Astrocyte (in vitro differentiated cells and primary cell): Measurements from ENCODE around the gene PPP6C. TPM values are rescaled to one million over a fixed set of nuclear protein-coding genes. Genes with fewer than 3 reads are reported as not detected.

Experiments
- DNase-seq: peaks from one replicate; pipeline ENCODE4 v3.0.0-alpha.2; 2010; ENCODE audit warnings: low read depth
- FAIRE-seq: peaks from 2 replicates; lab custom pipeline; 2011; peaks lifted over from hg19 to GRCh38; lab: Jason Lieb, UNC
- H2AFZ ChIP-seq: 2 replicates; pipeline ENCODE4 v1.6.0; 2012; ENCODE audit warnings: low read depth, low read length, inconsistent platforms
- H3K27ac ChIP-seq: 2 replicates; pipeline ENCODE4 v1.5.1; 2011; ENCODE audit warnings: low read depth, low read length, inconsistent platforms
- H3K27me3 ChIP-seq: 2 replicates; pipeline ENCODE4 v1.6.0; 2011; ENCODE audit warnings: low read length, inconsistent platforms; ENCODE audit not compliant: insufficient read depth
- H3K36me3 ChIP-seq: 2 replicates; pipeline ENCODE4 v1.5.1; 2011; ENCODE audit warnings: low read length, inconsistent platforms; ENCODE audit not compliant: insufficient read depth
- H3K4me1 ChIP-seq: 2 replicates; pipeline ENCODE4 v1.5.1; 2011; ENCODE audit warnings: low read length, inconsistent platforms; ENCODE audit not compliant: insufficient read depth
- H3K4me2 ChIP-seq: 2 replicates; pipeline ENCODE4 v1.6.0; 2012; ENCODE audit warnings: low read length, inconsistent platforms
- H3K4me3 ChIP-seq: 2 replicates; pipeline ENCODE4 v1.5.1; 2011; ENCODE audit warnings: low read depth, mild to moderate bottlenecking, low read length, inconsistent platforms; ENCODE audit not compliant: insufficient read depth
- H3K79me2 ChIP-seq: 2 replicates; pipeline ENCODE4 v1.6.0; 2012; ENCODE audit warnings: mild to moderate bottlenecking, low read length, inconsistent platforms; ENCODE audit not compliant: insufficient read depth
- H3K9ac ChIP-seq: 2 replicates; pipeline ENCODE4 v1.6.0; 2012; ENCODE audit warnings: mild to moderate bottlenecking, low read length, inconsistent platforms
- H3K9me3 ChIP-seq: 2 replicates; pipeline ENCODE4 v1.5.1; 2012; ENCODE audit warnings: low read depth, mild to moderate bottlenecking, low read length, inconsistent platforms; ENCODE audit not compliant: insufficient read depth
- H4K20me1 ChIP-seq: 2 replicates; pipeline ENCODE4 v1.6.0; 2012; ENCODE audit warnings: low read length, inconsistent platforms; ENCODE audit not compliant: insufficient read depth
- H3K27ac Mint-ChIP-seq: one replicate; pipeline ENCODE4 v1.8.0; 2021; ENCODE audit warnings: mild to moderate bottlenecking, mixed read lengths; ENCODE audit not compliant: unreplicated experiment
- H3K27me3 Mint-ChIP-seq: one replicate; pipeline ENCODE4 v1.8.0; 2021; ENCODE audit warnings: low read depth, mixed read lengths; ENCODE audit not compliant: unreplicated experiment
- H3K36me3 Mint-ChIP-seq: one replicate; pipeline ENCODE4 v1.8.0; 2021; ENCODE audit warnings: low read depth, mixed read lengths; ENCODE audit not compliant: unreplicated experiment
- H3K4me1 Mint-ChIP-seq: one replicate; pipeline ENCODE4 v1.8.0; 2021; ENCODE audit warnings: low read depth, mixed read lengths; ENCODE audit not compliant: unreplicated experiment
- H3K4me3 Mint-ChIP-seq: one replicate; pipeline ENCODE4 v1.8.0; 2021; ENCODE audit warnings: mild to moderate bottlenecking, moderate library complexity, mixed read lengths; ENCODE audit not compliant: unreplicated experiment
- H3K9me3 Mint-ChIP-seq: one replicate; pipeline ENCODE4 v1.8.0; 2021; ENCODE audit warnings: mild to moderate bottlenecking, mixed read lengths; ENCODE audit not compliant: unreplicated experiment
- EZH2 ChIP-seq: IDR thresholded peaks from 2 replicates; pipeline ENCODE4 v1.6.1; 2012; ENCODE audit warnings: mild to moderate bottlenecking, low read length, inconsistent platforms; ENCODE audit not compliant: insufficient read depth
- total RNA-seq: library from RNA; stranded (reverse); gene quantifications from 2 replicates; pipeline ENCODE4 v1.2.1, GENCODE V29; 2021
- TF ChIP-seq, protein P1 (sequence below): IDR thresholded peaks from 2 replicates; pipeline ENCODE4 v1.5.1; 2011; ENCODE audit warnings: low read depth, mild to moderate bottlenecking, inconsistent platforms, low read length, moderate library complexity; ENCODE audit not compliant: insufficient read depth

Gene PPP6C
- total RNA-seq, 1 donor from 2014 or later = 41.1 TPM

DNA sequence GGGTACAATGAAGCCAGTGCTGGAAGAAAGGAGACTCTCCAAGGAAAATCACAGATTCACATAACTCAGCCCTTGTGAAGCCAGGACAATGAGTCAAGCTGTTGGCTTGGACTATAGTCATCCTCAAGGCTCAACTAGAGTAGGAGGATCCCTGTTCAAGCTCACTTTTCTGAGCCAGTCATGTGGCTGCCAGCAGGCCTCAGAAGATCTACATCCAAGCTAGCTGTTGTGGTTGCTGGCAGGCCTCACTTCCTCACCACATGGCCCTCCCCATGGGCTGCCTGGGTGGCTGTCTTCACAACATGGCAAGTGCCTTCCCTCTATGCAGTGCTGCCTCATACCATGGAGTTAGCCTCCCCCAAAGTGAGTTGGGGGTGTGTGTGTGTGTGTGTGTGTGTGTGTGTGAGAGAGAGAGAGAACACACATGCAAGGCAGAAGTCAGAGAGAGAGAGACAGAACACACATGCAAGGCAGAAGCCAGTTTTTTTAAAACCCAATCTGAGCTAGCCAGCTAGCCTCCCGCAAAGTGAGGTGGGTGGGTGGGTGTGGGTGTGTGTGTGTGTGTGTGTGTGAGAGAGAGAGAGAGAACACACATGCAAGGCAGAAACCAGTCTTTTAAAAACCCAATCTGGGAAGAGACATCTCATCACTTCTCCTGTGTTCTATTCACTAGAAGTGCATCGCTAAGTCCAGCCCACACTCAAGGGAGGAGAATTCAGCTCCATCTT is 63.4 kb downstream of the PPP6C start:
- peak overlapping the region; percentile 59 for H3K4me2 ChIP-seq
- H3K4me3 ChIP-seq = no peak overlapping the region
- peak overlapping the region; percentile 11 for H3K4me3 Mint-ChIP-seq
- DNase-seq (peak; percentile 100), FAIRE-seq (peak; percentile 93)
- H3K27ac Mint-ChIP-seq = peak overlapping the region; percentile 78
- peak overlapping the region; percentile 35 for H3K27ac ChIP-seq
- no peak overlapping the region for H2AFZ ChIP-seq
- no peaks in the 10 kb centered on the region for H3K36me3 ChIP-seq
- peaks cover 13% of the 10 kb centered on the region for H3K4me1 Mint-ChIP-seq
- no peaks in the 10 kb centered on the region for H3K9me3 Mint-ChIP-seq
- H3K27me3 ChIP-seq = no peaks in the 10 kb centered on the region
- H3K9ac ChIP-seq = no peak overlapping the region
- no peaks in the 10 kb centered on the region for H3K27me3 Mint-ChIP-seq
- H4K20me1 ChIP-seq = no peaks in the 10 kb centered on the region
- H3K4me1 ChIP-seq = peaks cover 14% of the 10 kb centered on the region
- no peak for TF ChIP-seq EZH2
- TF ChIP-seq, protein P1, sequence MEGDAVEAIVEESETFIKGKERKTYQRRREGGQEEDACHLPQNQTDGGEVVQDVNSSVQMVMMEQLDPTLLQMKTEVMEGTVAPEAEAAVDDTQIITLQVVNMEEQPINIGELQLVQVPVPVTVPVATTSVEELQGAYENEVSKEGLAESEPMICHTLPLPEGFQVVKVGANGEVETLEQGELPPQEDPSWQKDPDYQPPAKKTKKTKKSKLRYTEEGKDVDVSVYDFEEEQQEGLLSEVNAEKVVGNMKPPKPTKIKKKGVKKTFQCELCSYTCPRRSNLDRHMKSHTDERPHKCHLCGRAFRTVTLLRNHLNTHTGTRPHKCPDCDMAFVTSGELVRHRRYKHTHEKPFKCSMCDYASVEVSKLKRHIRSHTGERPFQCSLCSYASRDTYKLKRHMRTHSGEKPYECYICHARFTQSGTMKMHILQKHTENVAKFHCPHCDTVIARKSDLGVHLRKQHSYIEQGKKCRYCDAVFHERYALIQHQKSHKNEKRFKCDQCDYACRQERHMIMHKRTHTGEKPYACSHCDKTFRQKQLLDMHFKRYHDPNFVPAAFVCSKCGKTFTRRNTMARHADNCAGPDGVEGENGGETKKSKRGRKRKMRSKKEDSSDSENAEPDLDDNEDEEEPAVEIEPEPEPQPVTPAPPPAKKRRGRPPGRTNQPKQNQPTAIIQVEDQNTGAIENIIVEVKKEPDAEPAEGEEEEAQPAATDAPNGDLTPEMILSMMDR = no peak
- no peaks in the 10 kb centered on the region for H3K9me3 ChIP-seq
- H3K79me2 ChIP-seq = no peaks in the 10 kb centered on the region
- H3K36me3 Mint-ChIP-seq = peaks cover 2% of the 10 kb centered on the region

DNA sequence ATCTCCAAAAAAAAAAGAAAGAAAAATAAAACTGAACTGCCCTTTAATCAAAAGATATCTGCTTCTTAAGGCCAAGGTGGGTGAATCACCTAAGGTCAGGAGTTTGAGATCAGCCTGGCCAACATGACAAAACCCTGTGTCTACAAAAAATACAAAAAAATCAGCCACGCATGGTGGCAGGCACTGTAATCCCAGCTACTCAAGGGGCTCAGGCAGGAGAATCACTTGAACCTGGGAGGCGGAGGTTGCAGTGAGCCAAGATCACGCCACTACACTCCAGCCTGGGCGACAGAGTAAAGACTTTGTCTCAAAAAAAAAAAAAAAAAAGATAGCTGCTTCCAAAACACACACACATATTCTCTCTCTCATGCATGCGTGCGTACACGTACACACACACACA is 64.1 kb downstream of the PPP6C start:
- peak overlapping the region; percentile 59 for H3K4me2 ChIP-seq
- no peaks in the 10 kb centered on the region for H3K27me3 Mint-ChIP-seq
- FAIRE-seq (no peak), DNase-seq (peak; percentile 22)
- peaks cover 13% of the 10 kb centered on the region for H3K4me1 Mint-ChIP-seq
- H3K9me3 Mint-ChIP-seq = no peaks in the 10 kb centered on the region
- no peak overlapping the region for H2AFZ ChIP-seq
- H3K9ac ChIP-seq = no peak overlapping the region
- no peaks in the 10 kb centered on the region for H4K20me1 ChIP-seq
- no peak overlapping the region for H3K4me3 ChIP-seq
- H3K36me3 Mint-ChIP-seq = peaks cover 2% of the 10 kb centered on the region
- no peaks in the 10 kb centered on the region for H3K79me2 ChIP-seq
- peak overlapping the region; percentile 78 for H3K27ac Mint-ChIP-seq
- H3K36me3 ChIP-seq = no peaks in the 10 kb centered on the region
- TF ChIP-seq, protein P1 = no peak
- no peak for TF ChIP-seq EZH2
- peaks cover 14% of the 10 kb centered on the region for H3K4me1 ChIP-seq
- H3K27ac ChIP-seq = peak overlapping the region; percentile 35
- H3K27me3 ChIP-seq = no peaks in the 10 kb centered on the region
- H3K4me3 Mint-ChIP-seq = no peak overlapping the region
- no peaks in the 10 kb centered on the region for H3K9me3 ChIP-seq

DNA sequence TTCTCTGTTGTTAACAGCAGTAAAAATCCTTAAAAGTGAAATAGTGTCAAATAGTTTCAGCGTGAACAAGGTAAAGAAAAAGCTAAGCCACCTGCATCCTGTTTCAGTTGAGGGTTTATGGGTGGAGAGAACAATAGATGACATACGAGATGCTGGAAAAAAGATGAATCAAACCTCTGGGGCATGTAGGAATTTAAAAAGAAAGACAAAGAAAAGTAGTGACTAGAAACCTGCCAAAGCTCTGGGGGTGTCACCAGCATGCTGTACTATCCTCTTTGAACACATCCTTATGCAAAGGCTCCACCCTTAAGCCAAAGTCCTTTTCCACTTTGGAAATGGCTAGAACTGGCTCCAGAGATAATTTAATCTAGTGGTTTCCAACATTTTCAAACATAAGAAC is 68.5 kb downstream of the PPP6C start:
- no peak for FAIRE-seq

More for the DNA sequence above, 68.5 kb downstream of the PPP6C start:
- Histone ChIP-seq H3K27me3 (no peaks in the 10 kb centered on the region), H3K79me2 (no peaks in the 10 kb centered on the region), H3K27ac (no peak overlapping the region), H3K9ac (no peak overlapping the region), H4K20me1 (peaks cover 8% of the 10 kb centered on the region), H3K4me3 (no peak overlapping the region), H3K4me1 (peaks cover 10% of the 10 kb centered on the region), H3K36me3 (no peaks in the 10 kb centered on the region), H2AFZ (no peak overlapping the region), H3K9me3 (no peaks in the 10 kb centered on the region), H3K4me2 (no peak overlapping the region)
- Mint-ChIP-seq H3K9me3 (no peaks in the 10 kb centered on the region), H3K27me3 (no peaks in the 10 kb centered on the region), H3K36me3 (peaks cover 2% of the 10 kb centered on the region), H3K4me3 (no peak overlapping the region), H3K4me1 (peaks cover 12% of the 10 kb centered on the region), H3K27ac (no peak overlapping the region)
- DNase-seq = peak; percentile 31
- TF ChIP-seq, protein P1 = no peak
- no peak for TF ChIP-seq EZH2
